H9 (cell line): Measurements from ENCODE around the gene NUDT14. TPM values are rescaled to one million over a fixed set of nuclear protein-coding genes. Genes with fewer than 3 reads are reported as not detected.

ENCODE experiments used
- DNase-seq: peaks from one replicate; pipeline ENCODE4 v3.0.0-alpha.2; 2017
- H2AFZ ChIP-seq: one replicate; pipeline ENCODE4 v1.6.1; 2013; ENCODE audit warnings: mild to moderate bottlenecking, low read length, control low read depth, moderate library complexity
- H2AK5ac ChIP-seq: 2 replicates; pipeline ENCODE4 v1.6.1; 2013; ENCODE audit warnings: low read length, control low read depth, mixed read lengths; ENCODE audit not compliant: insufficient read length
- H2BK120ac ChIP-seq: one replicate; pipeline ENCODE4 v1.6.1; 2013; ENCODE audit warnings: low read depth, mild to moderate bottlenecking, low read length, control low read depth, inconsistent platforms; ENCODE audit not compliant: poor library complexity, severe bottlenecking
- H2BK12ac ChIP-seq: 2 replicates; pipeline ENCODE4 v1.6.1; 2013; ENCODE audit warnings: low read length, control low read depth, mixed read lengths, low read depth; ENCODE audit not compliant: insufficient read length
- H2BK15ac ChIP-seq: 2 replicates; pipeline ENCODE4 v1.6.1; 2013; ENCODE audit warnings: low read depth, low read length, control low read depth
- H2BK20ac ChIP-seq: one replicate; pipeline ENCODE4 v1.6.1; 2013; ENCODE audit warnings: low read depth, mild to moderate bottlenecking, low read length, control low read depth, inconsistent platforms; ENCODE audit not compliant: poor library complexity, severe bottlenecking
- H2BK5ac ChIP-seq: 2 replicates; pipeline ENCODE4 v1.6.1; 2013; ENCODE audit warnings: low read length, control low read depth, mixed read lengths; ENCODE audit not compliant: insufficient read length
- H3K14ac ChIP-seq: 2 replicates; pipeline ENCODE4 v1.6.1; 2013; ENCODE audit warnings: low read length, control low read depth; ENCODE audit not compliant: insufficient read depth
- H3K18ac ChIP-seq: 2 replicates; pipeline ENCODE4 v1.6.1; 2013; ENCODE audit warnings: low read depth, mild to moderate bottlenecking, mixed read lengths, low read length, control low read depth; ENCODE audit not compliant: insufficient read length
- H3K23ac ChIP-seq: 2 replicates; pipeline ENCODE4 v1.6.1; 2013; ENCODE audit warnings: low read length, control low read depth, mixed read lengths, low read depth; ENCODE audit not compliant: insufficient read length
- H3K23me2 ChIP-seq: 2 replicates; pipeline ENCODE4 v1.6.1; 2013; ENCODE audit warnings: low read depth, mild to moderate bottlenecking, mixed read lengths, low read length, control low read depth; ENCODE audit not compliant: insufficient read length, poor library complexity, severe bottlenecking
- H3K27ac ChIP-seq: 2 replicates; pipeline ENCODE4 v1.5.1; 2013; ENCODE audit warnings: low read length, control low read depth, mixed read lengths, low read depth; ENCODE audit not compliant: insufficient read length
- H3K27me3 ChIP-seq: 2 replicates; pipeline ENCODE4 v1.6.1; 2013; ENCODE audit warnings: low read length, control low read depth, inconsistent platforms; ENCODE audit not compliant: insufficient read depth
- H3K4ac ChIP-seq: 2 replicates; pipeline ENCODE4 v1.6.1; 2013; ENCODE audit warnings: low read depth, mild to moderate bottlenecking, control low read depth, inconsistent platforms, low read length, moderate library complexity
- H3K4me1 ChIP-seq: 2 replicates; pipeline ENCODE4 v1.6.1; 2013; ENCODE audit warnings: low read length, control low read depth, inconsistent platforms; ENCODE audit not compliant: insufficient read depth
- H3K4me2 ChIP-seq: 2 replicates; pipeline ENCODE4 v1.6.1; 2013; ENCODE audit warnings: low read length, control low read depth, mixed read lengths; ENCODE audit not compliant: insufficient read length, insufficient read depth
- H3K56ac ChIP-seq: 2 replicates; pipeline ENCODE4 v1.6.1; 2013; ENCODE audit warnings: low read depth, mild to moderate bottlenecking, mixed read lengths, low read length, control low read depth; ENCODE audit not compliant: insufficient read length
- H3K79me1 ChIP-seq: 2 replicates; pipeline ENCODE4 v1.6.1; 2013; ENCODE audit warnings: low read depth, mild to moderate bottlenecking, moderate library complexity, low read length, control low read depth, inconsistent platforms; ENCODE audit not compliant: insufficient read depth, poor library complexity, severe bottlenecking
- H3K79me2 ChIP-seq: 2 replicates; pipeline ENCODE4 v1.6.1; 2013; ENCODE audit warnings: low read length, control low read depth, inconsistent platforms; ENCODE audit not compliant: insufficient read depth
- H3K9ac ChIP-seq: 2 replicates; pipeline ENCODE4 v1.6.1; 2013; ENCODE audit warnings: low read length, control low read depth, mixed read lengths; ENCODE audit not compliant: insufficient read length; ENCODE audit errors: extremely low read depth
- H3K9me3 ChIP-seq: one replicate; pipeline ENCODE4 v1.6.1; 2013; ENCODE audit warnings: low read depth, low read length, inconsistent platforms; ENCODE audit not compliant: control insufficient read depth
- H3T11ph ChIP-seq: one replicate; pipeline ENCODE4 v1.6.1; 2013; ENCODE audit warnings: mild to moderate bottlenecking, low read length, control low read depth, inconsistent platforms
- H4K20me1 ChIP-seq: one replicate; pipeline ENCODE4 v1.6.1; 2013; ENCODE audit not compliant: control insufficient read depth, insufficient read length, insufficient read depth
- H4K5ac ChIP-seq: 2 replicates; pipeline ENCODE4 v1.6.1; 2013; ENCODE audit warnings: low read depth, mild to moderate bottlenecking, mixed read lengths, low read length, control low read depth; ENCODE audit not compliant: insufficient read length
- H4K8ac ChIP-seq: replicated peaks from 2 replicates; pipeline ENCODE4 v1.6.1; 2013; ENCODE audit warnings: low read length, control low read depth, mixed read lengths, low read depth; ENCODE audit not compliant: insufficient read length
- H4K91ac ChIP-seq: 2 replicates; pipeline ENCODE4 v1.6.1; 2013; ENCODE audit warnings: low read depth, mild to moderate bottlenecking, moderate library complexity, mixed read lengths, low read length, control low read depth; ENCODE audit not compliant: insufficient read length
- H3K27ac Mint-ChIP-seq, 3 experiments: 2 replicates in 2 of 3; 3 replicates in 1 of 3; pipeline ENCODE4 v1.8.0; 2020 to 2021; ENCODE audit warnings: mixed read lengths in 3 of 3, mild to moderate bottlenecking in 1 of 3, moderate library complexity in 1 of 3
- H3K27me3 Mint-ChIP-seq: 2 replicates; pipeline ENCODE4 v1.8.0; 2021; ENCODE audit warnings: low read depth, mild to moderate bottlenecking, moderate library complexity, mixed read lengths
- H3K36me3 Mint-ChIP-seq, 3 experiments: 2 replicates in 2 of 3; 3 replicates in 1 of 3; pipeline ENCODE4 v1.8.0; 2020 to 2021; ENCODE audit warnings: low read depth in 3 of 3, mixed read lengths in 3 of 3; ENCODE audit not compliant: insufficient read depth in 1 of 3
- H3K4me1 Mint-ChIP-seq, 2 experiments: 2 replicates each; pipeline ENCODE4 v1.8.0; 2020; ENCODE audit warnings: mixed read lengths in 2 of 2
- H3K4me3 Mint-ChIP-seq, 2 experiments: 2 replicates in 1 of 2; 3 replicates in 1 of 2; pipeline ENCODE4 v1.8.0; 2020 to 2021; ENCODE audit warnings: mild to moderate bottlenecking in 2 of 2, mixed read lengths in 2 of 2, moderate library complexity in 1 of 2
- H3K9me3 Mint-ChIP-seq, 2 experiments: 2 replicates in 1 of 2; 3 replicates in 1 of 2; pipeline ENCODE4 v1.8.0; 2020; ENCODE audit warnings: mild to moderate bottlenecking in 2 of 2, mixed read lengths in 2 of 2, moderate library complexity in 1 of 2
- CTCF ChIP-seq: fragments of 200-600 bp; sonication (generic); conservative IDR thresholded peaks from 3 replicates; pipeline ENCODE4 v1.8.0; 2021; ENCODE audit warnings: antibody characterized with exemption, mild to moderate bottlenecking
- WGBS: extraction: QIAGEN DNeasy Blood & Tissue Kit; methylation state at CpG from one replicate; pipeline ENCODE4 v1.1.7; 2013; ENCODE audit warnings: missing lambda C conversion rate, low lambda C conversion rate, mixed read lengths; ENCODE audit not compliant: insufficient read length; ENCODE audit errors: extremely low coverage; 5-methylcytosine and 5-hydroxymethylcytosine counted together
- total RNA-seq: library from RNA; stranded (reverse); gene quantifications from 2 replicates; pipeline ENCODE4 v1.2.1, GENCODE V29; 2021

NUDT14 gene
- total RNA-seq, 1 experiment from 2014 or later = 41.1 TPM

- H3K9me3 Mint-ChIP-seq = peaks cover 5 to 22% of the 10 kb centered on the region in 2 experiments
- no peak overlapping the region for H3K23ac ChIP-seq
- no peak for DNase-seq
- H2AK5ac ChIP-seq = no peak overlapping the region
- H2AFZ ChIP-seq = no peak overlapping the region
- H3K4me1 ChIP-seq = no peaks in the 10 kb centered on the region
- H3T11ph ChIP-seq = no peak overlapping the region
- no peaks in the 10 kb centered on the region; a peak in 1 of 7 replicates for H3K36me3 Mint-ChIP-seq
- H3K9me3 ChIP-seq = no peaks in the 10 kb centered on the region
- no peak overlapping the region for H3K27ac ChIP-seq
- TF ChIP-seq CTCF = no peak
- no peak overlapping the region for H2BK12ac ChIP-seq
- WGBS = no CpG with 5 or more reads among the region's 4 CpGs
- H3K27me3 ChIP-seq = no peaks in the 10 kb centered on the region
- H3K4ac ChIP-seq = no peak overlapping the region
- peaks cover under 1 to 4% of the 10 kb centered on the region in 2 experiments; a peak in 2 of 4 replicates for H3K4me1 Mint-ChIP-seq
- no peak overlapping the region for H3K56ac ChIP-seq
- no peak overlapping the region for H3K9ac ChIP-seq
- no peaks in the 10 kb centered on the region for H3K79me2 ChIP-seq
- no peak overlapping the region for H4K5ac ChIP-seq
- H4K8ac ChIP-seq = no peak overlapping the region
- no peaks in the 10 kb centered on the region for H3K23me2 ChIP-seq
- H2BK15ac ChIP-seq = no peak overlapping the region
- H4K20me1 ChIP-seq = no peaks in the 10 kb centered on the region
- no peak overlapping the region for H2BK120ac ChIP-seq
- no peak overlapping the region for H3K27ac Mint-ChIP-seq
- no peak overlapping the region for H2BK20ac ChIP-seq
- no peak overlapping the region for H3K18ac ChIP-seq
- H3K4me2 ChIP-seq = no peak overlapping the region
- no peak overlapping the region for H2BK5ac ChIP-seq
- H3K14ac ChIP-seq = no peak overlapping the region
- no peaks in the 10 kb centered on the region for H3K79me1 ChIP-seq
- peaks cover 18% of the 10 kb centered on the region for H3K27me3 Mint-ChIP-seq
- H4K91ac ChIP-seq = no peak overlapping the region
- H3K4me3 Mint-ChIP-seq = no peak overlapping the region
Observed at GRCh38 chr14:105132921-105133654, 48.0 kb downstream of the NUDT14 start.
